OCI-LY3 (cell line): ENCODE data around the gene IFNE.
"Not testable (repeated sequence)": the region's sequence is repeated elsewhere in the genome, so short reads cannot be mapped to it uniquely, and the experiment has no call there.

Experiments
- CTCF ChIP-seq: fragments of 200-600, 300-600 bp; sonication (generic); IDR thresholded peaks from 2 replicates; pipeline ENCODE4 v1.5.1; 2014; ENCODE audit warnings: antibody characterized with exemption, low read length, low read depth
- EZH2phosphoT487 ChIP-seq: fragments of 200-600 bp; shearing (Covaris generic); IDR thresholded peaks from 2 replicates; pipeline ENCODE4 v1.6.1; 2018; ENCODE audit warnings: antibody characterized with exemption, mixed run types, low read depth

DNA sequence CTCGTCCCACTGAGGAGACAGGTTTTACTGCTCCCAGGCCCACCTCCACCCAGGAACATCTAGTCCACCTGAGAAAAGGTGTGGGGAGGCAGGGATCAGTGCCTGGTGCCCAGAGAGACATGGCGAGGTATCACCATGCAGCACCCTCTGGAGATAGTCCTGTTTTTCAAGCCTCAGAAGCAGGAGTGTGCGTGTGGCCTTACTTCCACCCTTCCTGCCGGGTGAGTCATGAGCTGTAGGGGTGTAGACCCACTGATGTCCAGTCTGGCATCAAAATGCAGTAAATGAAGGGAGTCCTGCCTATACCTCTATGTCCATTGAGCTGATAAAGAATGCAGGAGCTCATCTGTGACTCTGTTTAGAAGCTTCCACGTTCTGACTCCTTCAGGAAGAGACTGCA is 32.8 kb downstream of the IFNE start:
- not testable (repeated sequence) for TF ChIP-seq CTCF, EZH2phosphoT487
